GM12873 (cell line): ENCODE data around the gene KRTAP4-6.
"Not testable (repeated sequence)": the region's sequence is repeated elsewhere in the genome, so short reads cannot be mapped to it uniquely, and the experiment has no call there.

ENCODE experiments used
- TF ChIP-seq, protein P1 (sequence below): IDR thresholded peaks from 2 replicates; pipeline ENCODE4 v1.5.1; 2012; ENCODE audit warnings: low read depth, mild to moderate bottlenecking, moderate library complexity, low read length, control low read depth; ENCODE audit not compliant: insufficient read depth; ENCODE audit errors: missing control alignments

Gene KRTAP4-6

DNA sequence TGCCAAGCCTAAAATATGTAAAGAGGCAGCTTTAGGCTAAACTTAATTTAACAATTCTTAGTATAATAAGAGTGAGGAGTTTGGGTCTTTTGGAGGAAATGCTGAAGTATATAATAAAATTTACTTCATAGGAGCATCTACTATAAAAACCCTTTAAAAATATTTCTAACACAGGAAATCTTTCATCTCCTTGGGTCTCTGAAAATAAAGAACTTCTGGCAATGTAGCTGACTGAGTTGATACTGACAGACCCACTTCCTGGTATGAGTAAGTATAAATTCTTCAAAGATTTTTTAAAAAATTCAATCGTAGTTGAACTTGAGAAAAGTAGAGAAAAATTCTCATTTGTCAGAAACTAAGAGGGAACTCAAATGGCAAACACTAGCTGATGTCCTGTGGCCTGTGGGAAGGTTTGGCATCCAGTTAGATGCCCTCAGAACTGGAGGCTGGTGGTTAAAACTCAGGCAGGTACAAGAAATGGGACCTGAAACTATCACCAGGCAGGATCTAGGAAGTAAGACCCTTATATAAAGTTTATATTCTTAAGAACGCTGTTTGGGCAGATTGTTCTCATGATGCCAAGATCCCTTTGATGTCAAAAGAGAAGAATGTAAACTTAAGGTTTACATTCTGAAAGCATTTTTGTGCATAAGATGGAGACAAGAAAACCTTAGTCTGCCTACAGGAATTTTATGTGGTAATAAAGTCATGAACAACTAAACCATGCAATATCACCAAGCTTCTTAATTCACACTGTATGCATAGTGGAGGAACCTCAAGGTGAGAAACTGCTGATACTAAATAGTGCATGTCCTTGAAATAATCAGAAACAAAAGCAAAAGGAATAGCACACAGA lies 6.2 kb downstream of the KRTAP4-6 start:
- TF ChIP-seq, protein P1, sequence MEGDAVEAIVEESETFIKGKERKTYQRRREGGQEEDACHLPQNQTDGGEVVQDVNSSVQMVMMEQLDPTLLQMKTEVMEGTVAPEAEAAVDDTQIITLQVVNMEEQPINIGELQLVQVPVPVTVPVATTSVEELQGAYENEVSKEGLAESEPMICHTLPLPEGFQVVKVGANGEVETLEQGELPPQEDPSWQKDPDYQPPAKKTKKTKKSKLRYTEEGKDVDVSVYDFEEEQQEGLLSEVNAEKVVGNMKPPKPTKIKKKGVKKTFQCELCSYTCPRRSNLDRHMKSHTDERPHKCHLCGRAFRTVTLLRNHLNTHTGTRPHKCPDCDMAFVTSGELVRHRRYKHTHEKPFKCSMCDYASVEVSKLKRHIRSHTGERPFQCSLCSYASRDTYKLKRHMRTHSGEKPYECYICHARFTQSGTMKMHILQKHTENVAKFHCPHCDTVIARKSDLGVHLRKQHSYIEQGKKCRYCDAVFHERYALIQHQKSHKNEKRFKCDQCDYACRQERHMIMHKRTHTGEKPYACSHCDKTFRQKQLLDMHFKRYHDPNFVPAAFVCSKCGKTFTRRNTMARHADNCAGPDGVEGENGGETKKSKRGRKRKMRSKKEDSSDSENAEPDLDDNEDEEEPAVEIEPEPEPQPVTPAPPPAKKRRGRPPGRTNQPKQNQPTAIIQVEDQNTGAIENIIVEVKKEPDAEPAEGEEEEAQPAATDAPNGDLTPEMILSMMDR: no peak

DNA sequence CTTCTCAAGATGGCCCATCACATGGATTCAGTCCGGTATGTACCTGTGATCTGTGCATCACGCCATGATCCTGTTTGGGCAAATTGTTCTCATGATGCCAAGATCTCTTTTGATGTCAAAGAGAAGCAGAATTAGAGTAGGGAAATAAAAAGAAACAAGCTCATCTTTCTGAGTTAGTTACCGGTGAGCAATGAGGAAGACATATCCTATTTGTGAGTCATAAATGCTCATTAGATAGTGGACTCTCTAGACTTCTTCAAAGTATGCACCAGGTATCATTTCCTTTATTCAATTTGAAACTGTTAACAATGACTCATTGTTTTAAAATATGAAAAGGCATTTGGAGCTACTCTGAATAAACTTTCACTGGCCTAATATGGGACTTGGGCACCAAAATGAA lies 8.4 kb downstream of the KRTAP4-6 start:
- TF ChIP-seq, protein P1: no peak

DNA sequence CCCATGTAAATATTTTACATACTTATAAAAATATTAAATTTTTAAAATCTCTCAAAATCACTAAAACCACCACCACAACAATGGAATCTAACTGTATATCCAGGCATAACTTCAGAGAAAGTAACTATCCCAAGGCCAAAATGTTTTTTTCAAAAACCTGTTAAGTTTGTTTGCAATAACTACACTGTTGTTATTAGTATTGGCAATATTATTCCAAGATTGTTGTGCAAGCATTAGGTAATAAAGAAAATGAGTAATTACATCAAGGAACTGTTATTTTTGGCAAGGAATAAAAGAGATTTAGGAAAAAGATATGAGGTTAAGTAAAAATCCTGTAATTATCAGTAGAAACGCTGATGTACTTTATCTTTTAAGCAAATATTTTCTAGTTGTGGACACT lies 13.0 kb downstream of the KRTAP4-6 start:
- TF ChIP-seq, protein P1: no peak

DNA sequence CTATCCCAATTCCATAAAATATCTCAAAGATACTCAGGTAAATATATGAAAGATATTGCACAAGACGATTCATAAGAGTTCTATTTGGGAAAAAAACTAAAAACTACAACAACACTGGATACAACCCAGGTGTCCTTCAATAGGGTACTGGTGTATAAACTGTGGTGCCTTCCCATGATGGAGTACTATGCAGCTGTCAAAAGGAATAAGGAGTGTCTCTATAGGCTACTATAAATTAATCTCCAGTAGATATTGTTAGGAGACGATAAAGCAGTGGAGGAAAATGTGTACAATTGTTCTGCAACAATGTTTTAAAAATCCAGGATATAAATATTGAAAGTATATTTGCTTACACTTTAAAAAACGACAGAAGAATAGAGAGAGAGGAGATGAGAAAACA lies 13.9 kb downstream of the KRTAP4-6 start:
- TF ChIP-seq, protein P1: no peak

DNA sequence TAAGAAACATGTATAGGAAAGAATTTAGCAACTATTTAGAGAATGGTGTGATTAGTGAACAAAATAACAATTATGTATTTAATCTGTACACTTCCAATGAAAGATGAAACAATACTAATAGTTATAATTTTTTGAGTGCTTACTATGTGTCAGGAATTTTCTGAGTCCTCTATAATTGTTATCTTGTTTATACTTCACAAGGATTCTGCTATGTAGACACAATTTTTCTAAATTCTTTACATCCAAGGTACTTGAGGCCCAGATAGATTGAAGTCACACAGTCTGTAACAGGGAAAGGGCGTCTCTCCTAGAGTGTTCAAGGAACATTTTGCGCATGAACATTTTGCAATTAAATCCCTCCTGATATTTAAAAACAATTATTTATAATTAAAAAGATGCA lies 15.3 kb downstream of the KRTAP4-6 start:
- TF ChIP-seq, protein P1: no peak

DNA sequence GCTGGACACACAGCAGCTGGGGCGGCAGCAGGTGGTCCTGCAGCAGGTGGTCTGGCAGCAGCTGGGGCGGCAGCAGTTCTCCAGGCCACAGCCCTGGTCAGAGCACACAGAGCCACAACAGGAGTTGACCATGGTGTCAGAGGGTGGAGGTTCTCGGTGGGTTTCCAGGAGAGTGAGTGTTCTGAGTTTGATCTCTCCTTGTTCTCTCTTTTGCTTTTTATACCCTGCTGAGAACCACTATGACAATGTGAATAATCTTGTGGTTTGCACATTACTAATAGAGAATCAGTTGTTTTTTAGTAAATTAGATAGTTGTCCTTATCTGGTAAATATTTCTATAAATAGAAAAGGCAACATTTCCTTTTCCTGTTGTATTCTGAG lies 16.4 kb downstream of the KRTAP4-6 start, which contains the start of gene KRTAP4-12:
Gene KRTAP4-12, minus strand, starts transcription at position 192 of the 381 bp plus-strand sequence. Its CDS starts 60 bp downstream, at position 132.
- TF ChIP-seq, protein P1: not testable (repeated sequence)

DNA sequence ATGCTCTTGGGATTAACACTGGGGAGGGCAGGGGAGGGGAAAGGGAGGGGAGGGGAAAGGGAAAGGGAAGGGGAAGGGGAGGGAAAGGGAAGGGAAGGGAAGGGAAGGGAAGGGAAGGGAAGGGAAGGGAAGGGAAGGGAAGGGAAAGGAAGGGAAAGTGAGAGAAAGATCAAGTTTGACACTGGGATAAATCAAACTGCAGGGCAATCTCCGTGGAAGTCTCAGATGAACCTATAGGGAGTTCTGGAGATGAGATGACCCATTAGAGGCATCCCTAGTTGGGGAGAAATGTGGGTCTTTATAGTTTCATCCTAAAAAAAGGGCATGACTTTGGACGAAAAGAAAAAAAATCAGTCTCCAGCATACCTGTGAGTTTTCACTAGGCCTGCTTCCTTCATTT lies 18.6 kb downstream of the KRTAP4-6 start:
- TF ChIP-seq, protein P1: no peak
